Type B pancreatic cell (in vitro differentiated cells): ENCODE measurements around the gene DRG2. TPM values are rescaled to one million over a fixed set of nuclear protein-coding genes. Genes with fewer than 3 reads are reported as not detected.

Source experiments
- DNase-seq: peaks from one replicate; pipeline ENCODE4 v3.0.0; 2021; ENCODE audit warnings: mixed read lengths; ENCODE audit not compliant: unreplicated experiment; ENCODE audit errors: extremely low spot score
- H3K27ac Mint-ChIP-seq: 2 replicates; pipeline ENCODE4 v1.8.0; 2021; ENCODE audit warnings: mild to moderate bottlenecking, mixed read lengths
- H3K27me3 Mint-ChIP-seq: 2 replicates; pipeline ENCODE4 v1.8.0; 2021; ENCODE audit warnings: mixed read lengths
- H3K36me3 Mint-ChIP-seq: 2 replicates; pipeline ENCODE4 v1.8.0; 2021; ENCODE audit warnings: mixed read lengths
- H3K4me1 Mint-ChIP-seq: one replicate; pipeline ENCODE4 v1.8.0; 2021; ENCODE audit warnings: mixed read lengths; ENCODE audit not compliant: unreplicated experiment
- H3K4me3 Mint-ChIP-seq: 2 replicates; pipeline ENCODE4 v1.8.0; 2021; ENCODE audit warnings: mild to moderate bottlenecking, mixed read lengths
- H3K9me3 Mint-ChIP-seq: 2 replicates; pipeline ENCODE4 v1.8.0; 2021; ENCODE audit warnings: mixed read lengths
- total RNA-seq: library from RNA; stranded (reverse); gene quantifications from 2 replicates; pipeline ENCODE4 v1.2.1, GENCODE V29; 2021; ENCODE audit warnings: low replicate concordance
- TF ChIP-seq, protein P1 (sequence below): fragments of 200-600 bp; sonication (generic); conservative IDR thresholded peaks from 2 replicates; pipeline ENCODE4 v1.5.0; 2021; ENCODE audit warnings: antibody characterized with exemption, mild to moderate bottlenecking

DRG2 gene
- total RNA-seq, 1 donor from 2014 or later, result 34.2 TPM

DNA sequence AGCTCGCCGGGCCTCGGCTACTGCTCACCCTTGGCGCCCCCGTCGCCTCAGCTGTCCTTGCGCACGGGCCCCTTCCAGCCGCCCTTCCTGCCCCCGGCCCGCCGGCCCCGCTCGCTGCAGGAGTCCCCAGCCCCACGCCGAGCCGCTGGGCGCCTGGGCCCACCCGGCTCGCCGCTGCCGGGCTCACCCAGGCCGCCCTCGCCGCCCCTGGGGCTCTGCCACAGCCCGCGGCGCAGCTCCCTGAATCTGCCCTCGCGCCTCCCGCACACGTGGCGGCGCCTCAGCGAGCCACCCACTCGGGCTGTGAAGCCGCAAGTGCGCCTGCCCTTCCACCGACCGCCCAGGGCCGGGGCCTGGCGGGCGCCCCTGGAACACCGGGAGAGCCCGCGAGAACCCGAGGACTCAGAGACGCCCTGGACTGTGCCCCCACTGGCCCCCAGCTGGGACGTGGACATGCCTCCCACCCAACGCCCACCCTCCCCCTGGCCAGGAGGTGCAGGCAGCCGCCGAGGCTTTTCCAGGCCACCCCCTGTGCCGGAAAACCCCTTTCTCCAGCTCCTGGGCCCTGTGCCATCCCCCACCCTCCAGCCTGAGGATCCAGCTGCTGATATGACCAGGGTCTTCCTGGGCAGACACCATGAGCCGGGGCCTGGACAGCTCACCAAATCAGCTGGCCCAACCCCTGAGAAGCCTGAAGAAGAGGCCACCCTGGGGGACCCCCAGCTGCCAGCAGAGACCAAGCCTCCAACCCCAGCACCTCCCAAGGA, 33.6 kb downstream of the DRG2 start:
- DNase-seq, result no peak
- Mint-ChIP-seq H3K4me3 (no peak overlapping the region), H3K9me3 (no peaks in the 10 kb centered on the region), H3K4me1 (no peaks in the 10 kb centered on the region), H3K27ac (no peak overlapping the region), H3K27me3 (no peaks in the 10 kb centered on the region), H3K36me3 (no peaks in the 10 kb centered on the region)
- TF ChIP-seq, protein P1, sequence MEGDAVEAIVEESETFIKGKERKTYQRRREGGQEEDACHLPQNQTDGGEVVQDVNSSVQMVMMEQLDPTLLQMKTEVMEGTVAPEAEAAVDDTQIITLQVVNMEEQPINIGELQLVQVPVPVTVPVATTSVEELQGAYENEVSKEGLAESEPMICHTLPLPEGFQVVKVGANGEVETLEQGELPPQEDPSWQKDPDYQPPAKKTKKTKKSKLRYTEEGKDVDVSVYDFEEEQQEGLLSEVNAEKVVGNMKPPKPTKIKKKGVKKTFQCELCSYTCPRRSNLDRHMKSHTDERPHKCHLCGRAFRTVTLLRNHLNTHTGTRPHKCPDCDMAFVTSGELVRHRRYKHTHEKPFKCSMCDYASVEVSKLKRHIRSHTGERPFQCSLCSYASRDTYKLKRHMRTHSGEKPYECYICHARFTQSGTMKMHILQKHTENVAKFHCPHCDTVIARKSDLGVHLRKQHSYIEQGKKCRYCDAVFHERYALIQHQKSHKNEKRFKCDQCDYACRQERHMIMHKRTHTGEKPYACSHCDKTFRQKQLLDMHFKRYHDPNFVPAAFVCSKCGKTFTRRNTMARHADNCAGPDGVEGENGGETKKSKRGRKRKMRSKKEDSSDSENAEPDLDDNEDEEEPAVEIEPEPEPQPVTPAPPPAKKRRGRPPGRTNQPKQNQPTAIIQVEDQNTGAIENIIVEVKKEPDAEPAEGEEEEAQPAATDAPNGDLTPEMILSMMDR, result no peak

DNA sequence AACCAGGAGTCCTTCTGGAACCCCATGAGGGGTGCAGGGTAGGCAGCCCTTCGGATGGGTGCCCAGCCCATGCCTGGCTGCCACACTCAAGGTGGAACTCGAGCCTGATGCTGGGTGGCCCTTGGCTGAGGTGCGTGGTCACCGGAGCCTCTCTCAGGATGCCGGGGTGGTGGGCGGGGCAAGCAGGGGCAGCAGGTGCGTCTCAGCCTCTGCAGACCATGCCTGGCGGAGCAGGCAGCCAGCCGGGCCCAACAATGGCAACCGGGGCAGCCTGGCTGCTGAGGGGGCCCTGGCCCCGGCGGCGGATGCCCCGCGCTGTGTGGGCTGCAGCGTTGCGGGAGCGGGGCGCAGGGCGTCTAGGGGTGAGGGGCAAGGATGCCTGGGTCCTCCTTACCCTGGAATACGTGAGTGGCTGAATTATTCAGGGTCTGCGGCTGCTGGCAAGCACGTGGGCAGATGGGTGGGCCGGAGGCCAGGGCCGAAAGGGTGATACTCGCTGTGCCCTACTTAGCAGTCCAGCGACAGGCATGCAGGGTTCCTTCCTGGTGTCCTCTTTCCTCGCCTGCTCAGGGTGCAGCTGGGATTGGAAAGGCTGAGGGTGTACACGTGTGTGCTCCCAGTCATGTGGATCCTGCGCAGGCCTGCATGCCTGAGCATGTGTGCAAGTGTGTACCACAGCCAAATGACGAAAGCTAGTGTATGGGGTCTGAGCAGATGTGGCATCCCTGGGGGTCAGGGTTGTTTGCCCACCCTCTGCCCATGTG, 35.4 kb downstream of the DRG2 start:
- no peaks in the 10 kb centered on the region for H3K4me1 Mint-ChIP-seq
- H3K36me3 Mint-ChIP-seq, result no peaks in the 10 kb centered on the region
- TF ChIP-seq, protein P1, result no peak
- no peak overlapping the region for H3K27ac Mint-ChIP-seq
- H3K27me3 Mint-ChIP-seq, result no peaks in the 10 kb centered on the region
- H3K9me3 Mint-ChIP-seq, result no peaks in the 10 kb centered on the region
- DNase-seq, result no peak
- H3K4me3 Mint-ChIP-seq, result no peak overlapping the region

DNA sequence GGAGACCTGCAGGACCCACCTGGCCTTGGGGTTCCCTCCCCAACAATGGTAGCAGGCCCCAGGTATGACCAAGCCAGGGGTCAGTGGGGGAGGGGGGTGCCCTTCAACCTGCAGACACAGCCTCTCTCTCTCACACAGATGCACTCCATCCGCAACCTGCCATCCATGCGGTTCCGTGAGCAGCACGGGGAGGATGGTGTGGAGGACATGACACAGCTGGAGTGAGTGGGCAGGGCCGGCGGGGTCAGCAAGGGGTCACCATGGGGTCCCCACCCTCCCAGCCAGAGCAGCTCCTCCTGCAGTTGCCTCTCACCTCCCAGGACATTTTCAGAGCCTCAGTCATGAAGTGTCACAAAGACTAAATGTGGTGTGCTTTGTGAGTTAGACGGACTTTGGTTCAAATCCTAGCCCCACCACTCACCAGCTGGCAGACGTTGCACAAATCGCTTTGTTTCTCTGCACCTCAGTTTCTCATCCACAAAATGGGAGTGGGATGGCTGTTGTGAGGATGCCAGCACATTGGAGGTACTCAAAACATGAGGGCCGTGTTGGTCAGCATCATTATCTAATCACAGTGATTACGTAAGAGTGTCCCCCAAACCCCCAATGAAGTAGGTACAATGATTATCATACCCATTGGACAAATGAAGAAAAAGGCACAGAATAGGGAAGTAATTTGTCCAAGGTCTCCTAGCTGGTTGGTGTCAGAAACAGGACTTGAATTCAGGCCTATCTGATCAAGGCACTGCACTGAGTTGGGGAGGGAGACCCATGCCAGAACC, 36.8 kb downstream of the DRG2 start:
- TF ChIP-seq, protein P1, result no peak
- H3K27me3 Mint-ChIP-seq, result no peaks in the 10 kb centered on the region
- H3K4me1 Mint-ChIP-seq, result no peaks in the 10 kb centered on the region
- DNase-seq, result no peak
- H3K9me3 Mint-ChIP-seq, result no peaks in the 10 kb centered on the region
- H3K4me3 Mint-ChIP-seq, result no peak overlapping the region
- no peak overlapping the region for H3K27ac Mint-ChIP-seq
- H3K36me3 Mint-ChIP-seq, result no peaks in the 10 kb centered on the region

DNA sequence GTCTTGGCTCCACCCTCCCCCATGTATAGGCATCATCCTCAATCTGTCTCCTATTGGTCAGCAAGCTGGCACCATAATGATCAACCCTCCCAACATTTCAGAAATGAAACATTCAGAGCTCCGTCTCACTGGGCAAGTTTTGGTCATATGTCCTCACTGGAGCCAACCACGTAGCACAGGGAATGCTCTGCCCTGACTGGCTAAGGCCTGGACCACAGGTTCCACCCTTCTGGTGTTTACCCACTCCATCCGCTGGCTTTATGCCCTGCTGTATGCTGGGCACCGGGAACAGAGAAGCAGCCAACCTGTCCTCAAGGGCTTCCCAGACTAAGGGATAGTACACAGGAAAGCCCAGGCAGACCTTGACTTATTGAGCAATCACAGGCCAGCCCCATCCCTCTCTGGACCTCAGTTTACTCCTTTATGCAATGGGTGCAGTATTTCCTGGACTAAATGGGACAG, 41.3 kb downstream of the DRG2 start:
- Mint-ChIP-seq H3K27ac (no peak overlapping the region), H3K27me3 (no peaks in the 10 kb centered on the region), H3K9me3 (no peaks in the 10 kb centered on the region), H3K4me3 (no peak overlapping the region), H3K4me1 (no peaks in the 10 kb centered on the region), H3K36me3 (no peaks in the 10 kb centered on the region)
- TF ChIP-seq, protein P1, result no peak
- DNase-seq, result no peak

DNA sequence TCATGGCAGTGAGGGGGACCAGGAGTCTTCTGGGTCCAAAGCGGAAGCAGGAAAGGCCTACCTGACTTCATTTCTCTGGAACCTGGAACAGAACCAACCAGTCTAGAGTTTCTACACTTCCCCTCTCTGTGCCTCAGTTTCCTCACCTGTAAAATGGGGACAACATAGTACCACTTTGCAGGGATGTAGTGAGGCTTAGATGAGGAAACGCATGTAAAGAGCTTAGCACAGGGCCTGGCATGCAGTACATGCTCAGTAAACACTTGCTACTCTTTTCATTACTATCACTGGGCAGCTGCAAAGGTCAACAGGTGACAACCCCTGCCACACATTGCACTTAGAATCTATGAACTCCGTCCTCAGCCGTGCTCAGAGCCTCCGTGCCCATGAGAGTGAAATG, 45.0 kb downstream of the DRG2 start:
- Mint-ChIP-seq H3K36me3 (no peaks in the 10 kb centered on the region), H3K4me1 (no peaks in the 10 kb centered on the region), H3K27me3 (no peaks in the 10 kb centered on the region), H3K4me3 (no peak overlapping the region), H3K9me3 (no peaks in the 10 kb centered on the region), H3K27ac (no peak overlapping the region)
- no peak for DNase-seq
- TF ChIP-seq, protein P1, result no peak
